ENCODE results near the gene FOXP1.

The FOXP1 gene

GRCh38 chr3:71122641-71123040 is 460.9 kb downstream of the FOXP1 start:
- Histone ChIP-seq H3K79me2 (ENCODE audit: control insufficient read depth, low read length) (peaks cover 45% of the 10 kb centered on the region), H3K9me3 (ENCODE audit: control insufficient read depth, insufficient read depth, low read length) (no peaks in the 10 kb centered on the region), H3K9me2 (replicated peaks; ENCODE audit: control insufficient read depth, low read length) (no peaks in the 10 kb centered on the region), H3K27me3 (ENCODE audit: control insufficient read depth, low read length) (no peaks in the 10 kb centered on the region), H3K36me3 (ENCODE audit: control insufficient read depth, low read length) (peaks cover 18% of the 10 kb centered on the region; the same call in 1 of the 2 replicates), H3F3A (ENCODE audit: control insufficient read depth, insufficient read depth) (no peaks in the 10 kb centered on the region), H3K4me3 (ENCODE audit: low read length) (no peak overlapping the region), H3K27ac (ENCODE audit: low read depth, low read length) (no peak overlapping the region), H3K4me2 (ENCODE audit: low read length) (no peak overlapping the region), H4K20me1 (ENCODE audit: control insufficient read depth, insufficient read depth, low read depth, low read length) (peaks cover 6% of the 10 kb centered on the region), H3K4me1 (ENCODE audit: control insufficient read depth, low read length) (peaks cover 17% of the 10 kb centered on the region)
- TF ChIP-seq, protein P1, sequence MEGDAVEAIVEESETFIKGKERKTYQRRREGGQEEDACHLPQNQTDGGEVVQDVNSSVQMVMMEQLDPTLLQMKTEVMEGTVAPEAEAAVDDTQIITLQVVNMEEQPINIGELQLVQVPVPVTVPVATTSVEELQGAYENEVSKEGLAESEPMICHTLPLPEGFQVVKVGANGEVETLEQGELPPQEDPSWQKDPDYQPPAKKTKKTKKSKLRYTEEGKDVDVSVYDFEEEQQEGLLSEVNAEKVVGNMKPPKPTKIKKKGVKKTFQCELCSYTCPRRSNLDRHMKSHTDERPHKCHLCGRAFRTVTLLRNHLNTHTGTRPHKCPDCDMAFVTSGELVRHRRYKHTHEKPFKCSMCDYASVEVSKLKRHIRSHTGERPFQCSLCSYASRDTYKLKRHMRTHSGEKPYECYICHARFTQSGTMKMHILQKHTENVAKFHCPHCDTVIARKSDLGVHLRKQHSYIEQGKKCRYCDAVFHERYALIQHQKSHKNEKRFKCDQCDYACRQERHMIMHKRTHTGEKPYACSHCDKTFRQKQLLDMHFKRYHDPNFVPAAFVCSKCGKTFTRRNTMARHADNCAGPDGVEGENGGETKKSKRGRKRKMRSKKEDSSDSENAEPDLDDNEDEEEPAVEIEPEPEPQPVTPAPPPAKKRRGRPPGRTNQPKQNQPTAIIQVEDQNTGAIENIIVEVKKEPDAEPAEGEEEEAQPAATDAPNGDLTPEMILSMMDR (IDR thresholded peaks at IDR 0.05; ENCODE audit: low read depth, low read length, poor library complexity, severe bottlenecking), result no peak
- TF ChIP-seq EZH2phosphoT487 (IDR thresholded peaks at IDR 0.05; ENCODE audit: borderline replicate concordance, low read length), result no peak

DNA sequence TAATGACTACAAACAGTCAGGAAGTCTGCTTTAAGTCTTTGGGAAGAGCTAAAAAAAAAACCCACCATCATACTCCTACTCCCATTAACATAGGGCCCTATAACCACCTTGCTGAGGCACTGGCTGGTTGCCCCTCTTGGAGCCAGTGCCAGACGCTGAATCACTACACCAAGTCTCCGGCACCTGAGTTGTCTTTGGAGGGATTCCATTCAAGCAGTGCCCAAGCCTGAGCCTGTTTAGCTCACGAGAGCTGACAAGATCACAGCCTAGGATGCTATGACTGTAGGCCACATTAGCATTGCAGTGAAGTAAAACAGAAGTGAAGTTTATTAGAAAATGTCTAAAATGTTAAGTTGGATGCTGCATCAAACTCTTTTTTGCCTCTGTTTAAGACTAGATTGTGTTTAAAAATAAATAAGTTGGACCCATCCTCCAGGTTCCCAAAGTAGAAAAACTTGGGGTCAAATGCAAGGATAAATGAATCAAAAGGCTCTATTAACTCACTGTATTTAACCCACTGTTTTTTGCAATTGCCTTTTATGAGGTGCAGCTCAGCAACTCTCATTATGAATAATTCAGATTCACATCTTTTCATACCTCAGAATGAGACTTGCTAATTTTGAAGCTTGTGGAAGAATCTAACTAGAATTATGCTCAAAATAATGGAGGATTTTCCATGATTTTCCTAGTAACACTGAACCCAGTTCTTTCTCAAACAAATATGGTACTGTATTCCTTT is 461.9 kb downstream of the FOXP1 start:
- Histone ChIP-seq H3F3A (ENCODE audit: control insufficient read depth, insufficient read depth) (no peaks in the 10 kb centered on the region), H3K27me3 (ENCODE audit: control insufficient read depth, low read length) (no peaks in the 10 kb centered on the region), H3K9me3 (ENCODE audit: control insufficient read depth, insufficient read depth, low read length) (no peaks in the 10 kb centered on the region), H3K4me2 (ENCODE audit: low read length) (no peak overlapping the region), H3K4me1 (ENCODE audit: control insufficient read depth, low read length) (peaks cover 11% of the 10 kb centered on the region), H3K27ac (ENCODE audit: low read depth, low read length) (no peak overlapping the region), H3K9me2 (replicated peaks; ENCODE audit: control insufficient read depth, low read length) (no peaks in the 10 kb centered on the region), H4K20me1 (ENCODE audit: control insufficient read depth, insufficient read depth, low read depth, low read length) (peaks cover 6% of the 10 kb centered on the region), H3K36me3 (ENCODE audit: control insufficient read depth, low read length) (peaks cover 20% of the 10 kb centered on the region; the same call in 1 of the 2 replicates), H3K79me2 (ENCODE audit: control insufficient read depth, low read length) (peaks cover 38% of the 10 kb centered on the region), H3K4me3 (ENCODE audit: low read length) (no peak overlapping the region)
- TF ChIP-seq, protein P1 (IDR thresholded peaks at IDR 0.05; ENCODE audit: low read depth, low read length, poor library complexity, severe bottlenecking), result no peak
- no peak for TF ChIP-seq EZH2phosphoT487 (IDR thresholded peaks at IDR 0.05; ENCODE audit: borderline replicate concordance, low read length)

- H3K4me3 ChIP-seq (ENCODE audit: low read length), result no peak overlapping the region
- H3K9me2 ChIP-seq (replicated peaks; ENCODE audit: control insufficient read depth, low read length), result no peaks in the 10 kb centered on the region
- TF ChIP-seq, protein P1 (IDR thresholded peaks at IDR 0.05; ENCODE audit: low read depth, low read length, poor library complexity, severe bottlenecking), result no peak
- TF ChIP-seq EZH2phosphoT487 (IDR thresholded peaks at IDR 0.05; ENCODE audit: borderline replicate concordance, low read length), result no peak
- peaks cover 11% of the 10 kb centered on the region for H3K4me1 ChIP-seq (ENCODE audit: control insufficient read depth, low read length)
- H3K27me3 ChIP-seq (ENCODE audit: control insufficient read depth, low read length), result no peaks in the 10 kb centered on the region
- H3K36me3 ChIP-seq (ENCODE audit: control insufficient read depth, low read length), result peaks cover 15% of the 10 kb centered on the region; the same call in 1 of the 2 replicates
- H4K20me1 ChIP-seq (ENCODE audit: control insufficient read depth, insufficient read depth, low read depth, low read length), result no peaks in the 10 kb centered on the region
- H3K4me2 ChIP-seq (ENCODE audit: low read length), result no peak overlapping the region
- peaks cover 31% of the 10 kb centered on the region for H3K79me2 ChIP-seq (ENCODE audit: control insufficient read depth, low read length)
- no peaks in the 10 kb centered on the region for H3K9me3 ChIP-seq (ENCODE audit: control insufficient read depth, insufficient read depth, low read length)
- H3F3A ChIP-seq (ENCODE audit: control insufficient read depth, insufficient read depth), result no peaks in the 10 kb centered on the region
- no peak overlapping the region for H3K27ac ChIP-seq (ENCODE audit: low read depth, low read length)
Measured at GRCh38 chr3:71120012-71120411, 463.5 kb downstream of the FOXP1 start.
